Loucy (cell line): Measurements from ENCODE around the gene RPL27A.

Experiments
- H2AFZ ChIP-seq: fragments of 200-600 bp; sonication (generic); 2 replicates; pipeline ENCODE4 v1.6.0; 2016; ENCODE audit warnings: antibody characterized with exemption, mild to moderate bottlenecking, low read length, moderate library complexity
- H3F3A ChIP-seq: fragments of 200-600 bp; 2 replicates; pipeline ENCODE4 v1.6.0; 2016; ENCODE audit warnings: antibody characterized with exemption, low read depth, mild to moderate bottlenecking
- H3K27me3 ChIP-seq: fragments of 200-600 bp; sonication (generic); 2 replicates; pipeline ENCODE4 v1.6.1; 2014; ENCODE audit warnings: low read length, mild to moderate bottlenecking; ENCODE audit not compliant: insufficient read depth, poor library complexity, severe bottlenecking
- H3K36me3 ChIP-seq: fragments of 200-600 bp; sonication (generic); 2 replicates; pipeline ENCODE4 v1.6.1; 2016; ENCODE audit warnings: low read length; ENCODE audit not compliant: insufficient read depth
- H3K4me1 ChIP-seq: fragments of 200-600 bp; sonication (generic); 2 replicates; pipeline ENCODE4 v1.5.1; 2014; ENCODE audit warnings: low read length, mild to moderate bottlenecking; ENCODE audit not compliant: insufficient read depth, poor library complexity, severe bottlenecking
- H3K4me2 ChIP-seq: fragments of 200-600 bp; sonication (generic); 2 replicates; pipeline ENCODE4 v1.6.0; 2014; ENCODE audit warnings: antibody characterized with exemption, low read length, low read depth, mild to moderate bottlenecking; ENCODE audit not compliant: poor library complexity, severe bottlenecking
- H3K4me3 ChIP-seq: fragments of 200-600 bp; sonication (generic); 2 replicates; pipeline ENCODE4 v1.5.1; 2014; ENCODE audit warnings: low read length, mild to moderate bottlenecking, mixed read lengths; ENCODE audit not compliant: poor library complexity, severe bottlenecking
- H3K79me2 ChIP-seq: fragments of 200-600 bp; sonication (generic); 2 replicates; pipeline ENCODE4 v1.6.1; 2014; ENCODE audit warnings: low read length; ENCODE audit not compliant: insufficient read depth
- H3K9ac ChIP-seq: fragments of 200-600 bp; sonication (generic); 2 replicates; pipeline ENCODE4 v1.6.0; 2014; ENCODE audit warnings: mild to moderate bottlenecking, low read depth, low read length, moderate library complexity; ENCODE audit not compliant: poor library complexity, severe bottlenecking
- H3K9me2 ChIP-seq: fragments of 200-600 bp; sonication (generic); replicated peaks from 2 replicates; pipeline ENCODE4 v1.6.1; 2016; ENCODE audit warnings: low read depth, low read length, mixed read lengths
- H3K9me3 ChIP-seq: fragments of 200-600 bp; sonication (generic); 2 replicates; pipeline ENCODE4 v1.6.1; 2014; ENCODE audit warnings: mild to moderate bottlenecking, antibody characterized with exemption, low read length, low read depth; ENCODE audit not compliant: insufficient read depth
- H4K20me1 ChIP-seq: fragments of 200-600 bp; sonication (generic); 2 replicates; pipeline ENCODE4 v1.6.0; 2014; ENCODE audit warnings: antibody characterized with exemption, low read length, mild to moderate bottlenecking; ENCODE audit not compliant: insufficient read depth, poor library complexity, severe bottlenecking
- CTCF ChIP-seq: fragments of 200-600 bp; sonication (generic); conservative IDR thresholded peaks from 2 replicates; pipeline ENCODE4 v1.5.1; 2014; ENCODE audit warnings: mild to moderate bottlenecking, antibody characterized with exemption, low read length
- EZH2phosphoT487 ChIP-seq: fragments of 200-600 bp; IDR thresholded peaks from 2 replicates; pipeline ENCODE4 v1.6.1; 2018; ENCODE audit warnings: antibody characterized with exemption, mild to moderate bottlenecking, moderate library complexity, borderline replicate concordance

The RPL27A gene

GRCh38 chr11:8735094-8735493 lies 52.5 kb downstream of the RPL27A start:
- Histone ChIP-seq H3K4me2 (no peak overlapping the region), H3K79me2 (no peaks in the 10 kb centered on the region), H3K9ac (no peak overlapping the region)

GRCh38 chr11:8739309-8739793 lies 56.8 kb downstream of the RPL27A start:
- Histone ChIP-seq H3K9me2 (no peaks in the 10 kb centered on the region), H3K9me3 (no peaks in the 10 kb centered on the region), H3K79me2 (no peaks in the 10 kb centered on the region), H3K9ac (no peak overlapping the region), H3F3A (no peaks in the 10 kb centered on the region), H3K36me3 (no peaks in the 10 kb centered on the region), H3K4me3 (no peak overlapping the region), H3K4me1 (no peaks in the 10 kb centered on the region), H3K4me2 (no peak overlapping the region), H3K27me3 (no peaks in the 10 kb centered on the region), H2AFZ (no peak overlapping the region), H4K20me1 (no peaks in the 10 kb centered on the region)
- no peak for TF ChIP-seq CTCF
- TF ChIP-seq EZH2phosphoT487 = no peak

More at GRCh38 chr11:8735094-8735493, 52.5 kb downstream of the RPL27A start:
- Histone ChIP-seq H3K27me3 (no peaks in the 10 kb centered on the region), H3K4me3 (no peak overlapping the region), H3K9me3 (no peaks in the 10 kb centered on the region), H4K20me1 (no peaks in the 10 kb centered on the region), H3K9me2 (no peaks in the 10 kb centered on the region), H3K4me1 (peaks cover 17% of the 10 kb centered on the region), H3K36me3 (no peaks in the 10 kb centered on the region), H2AFZ (no peak overlapping the region), H3F3A (no peaks in the 10 kb centered on the region)
- TF ChIP-seq CTCF = no peak
- no peak for TF ChIP-seq EZH2phosphoT487
